Measurements from ENCODE around the gene CUL7.

Gene CUL7

GRCh38 chr6:43033496-43034189 lies 20.0 kb downstream of the CUL7 start:
- Histone ChIP-seq H3K27me3 (ENCODE audit: insufficient read depth, poor library complexity, severe bottlenecking) (no peaks in the 10 kb centered on the region), H3K27ac (replicated peaks) (no peak overlapping the region), H3K4me3 (replicated peaks; ENCODE audit: insufficient read depth, low read length) (no peak overlapping the region)
- TF ChIP-seq GABPA (IDR thresholded peaks at IDR 0.05; ENCODE audit: low read depth) = no peak
- TF ChIP-seq CTCF (IDR thresholded peaks at IDR 0.05; ENCODE audit: insufficient read depth, low read length) = no peak
- no peak for TF ChIP-seq POLR2AphosphoS5 (IDR thresholded peaks at IDR 0.05; ENCODE audit: low read depth)
- no peak for TF ChIP-seq SPI1 (IDR thresholded peaks at IDR 0.05; ENCODE audit: borderline replicate concordance, low read depth)
- no peak for TF ChIP-seq REST (IDR thresholded peaks at IDR 0.05; ENCODE audit: insufficient replicate concordance, low read depth)
- DNase-seq (ENCODE audit: low read depth in 1 of 2, low spot score in 1 of 2) = no peak

GRCh38 chr6:43032326-43032725 lies 21.3 kb downstream of the CUL7 start:
- DNase-seq (ENCODE audit: low read depth in 1 of 2, low spot score in 1 of 2) = no peak
- Histone ChIP-seq H3K27me3 (ENCODE audit: insufficient read depth, poor library complexity, severe bottlenecking) (no peaks in the 10 kb centered on the region), H3K27ac (replicated peaks) (no peak overlapping the region), H3K4me3 (replicated peaks; ENCODE audit: insufficient read depth, low read length) (no peak overlapping the region)
- TF ChIP-seq POLR2AphosphoS5 (IDR thresholded peaks at IDR 0.05; ENCODE audit: low read depth) (no peak), SPI1 (IDR thresholded peaks at IDR 0.05; ENCODE audit: borderline replicate concordance, low read depth) (no peak), REST (IDR thresholded peaks at IDR 0.05; ENCODE audit: insufficient replicate concordance, low read depth) (no peak), CTCF (IDR thresholded peaks at IDR 0.05; ENCODE audit: insufficient read depth, low read length) (no peak), GABPA (IDR thresholded peaks at IDR 0.05; ENCODE audit: low read depth) (no peak)

- Histone ChIP-seq H3K27me3 (ENCODE audit: insufficient read depth, poor library complexity, severe bottlenecking) (no peaks in the 10 kb centered on the region), H3K4me3 (replicated peaks; ENCODE audit: insufficient read depth, low read length) (no peak overlapping the region), H3K27ac (replicated peaks) (no peak overlapping the region)
- no peak for DNase-seq (ENCODE audit: low read depth in 1 of 2, low spot score in 1 of 2)
- TF ChIP-seq CTCF (IDR thresholded peaks at IDR 0.05; ENCODE audit: insufficient read depth, low read length) = no peak
- no peak for TF ChIP-seq REST (IDR thresholded peaks at IDR 0.05; ENCODE audit: insufficient replicate concordance, low read depth)
- TF ChIP-seq GABPA (IDR thresholded peaks at IDR 0.05; ENCODE audit: low read depth) = no peak
- no peak for TF ChIP-seq SPI1 (IDR thresholded peaks at IDR 0.05; ENCODE audit: borderline replicate concordance, low read depth)
- TF ChIP-seq POLR2AphosphoS5 (IDR thresholded peaks at IDR 0.05; ENCODE audit: low read depth) = no peak
These were observed 24.5 kb downstream of the CUL7 start for GRCh38 chr6:43029120-43029519.

All from HL-60 (cell line).